HEK293T (cell line): Measurements from ENCODE around the gene FCHO2.

Source experiments
- CTCF ChIA-PET: fragments of 350-600 bp; formaldehyde crosslinking; extraction: SDS; loops from one replicate; lab custom pipeline; 2021; ENCODE audit warnings: antibody characterized with exemption, inconsistent platforms; lab: Yijun Ruan, JAX
- POLR2A ChIA-PET: fragments of 350-600 bp; formaldehyde crosslinking; extraction: SDS; loops from one replicate; lab custom pipeline; 2020; ENCODE audit warnings: antibody characterized with exemption, inconsistent platforms; lab: Yijun Ruan, JAX
- DNase-seq: peaks from one replicate; pipeline ENCODE4 v3.0.0; 2012; ENCODE audit warnings: mixed read lengths; ENCODE audit errors: extremely low spot score
- ARNT ChIP-seq: fragments of 450-650 bp; IDR thresholded peaks from 2 replicates; pipeline ENCODE4 v1.6.1; 2017; ENCODE audit warnings: mild to moderate bottlenecking
- BHLHE40 ChIP-seq: fragments of 450-650 bp; IDR thresholded peaks from 2 replicates; pipeline ENCODE4 v1.6.1; 2016; ENCODE audit warnings: mild to moderate bottlenecking, moderate library complexity, borderline replicate concordance
- CTBP1 ChIP-seq: fragments of 450-650 bp; IDR thresholded peaks from 2 replicates; pipeline ENCODE4 v1.6.1; 2016; ENCODE audit warnings: borderline replicate concordance
- ELF4 ChIP-seq: fragments of 450-650 bp; IDR thresholded peaks from 2 replicates; pipeline ENCODE4 v1.6.1; 2017; ENCODE audit warnings: antibody characterized with exemption
- FOXA1 ChIP-seq: fragments of 450-650 bp; IDR thresholded peaks from 2 replicates; pipeline ENCODE4 v1.6.1; 2016; ENCODE audit warnings: mild to moderate bottlenecking
- FOXK2 ChIP-seq: fragments of 450-650 bp; IDR thresholded peaks from 2 replicates; pipeline ENCODE4 v1.6.1; 2016; ENCODE audit warnings: mild to moderate bottlenecking
- FOXM1 ChIP-seq: fragments of 450-650 bp; IDR thresholded peaks from 2 replicates; pipeline ENCODE4 v1.6.1; 2017; ENCODE audit warnings: mild to moderate bottlenecking, borderline replicate concordance
- HDGF ChIP-seq: fragments of 450-650 bp; IDR thresholded peaks from 2 replicates; pipeline ENCODE4 v1.6.1; 2017; ENCODE audit warnings: antibody characterized with exemption, borderline replicate concordance
- L3MBTL2 ChIP-seq: fragments of 450-650 bp; conservative IDR thresholded peaks from 2 replicates; pipeline ENCODE4 v1.6.1; 2016; ENCODE audit warnings: mild to moderate bottlenecking
- LEF1 ChIP-seq: fragments of 450-650 bp; IDR thresholded peaks from 2 replicates; pipeline ENCODE4 v1.6.1; 2017; ENCODE audit warnings: mild to moderate bottlenecking, borderline replicate concordance
- NFRKB ChIP-seq: fragments of 450-650 bp; IDR thresholded peaks from 2 replicates; pipeline ENCODE4 v1.6.1; 2016; ENCODE audit warnings: mild to moderate bottlenecking, moderate library complexity
- PKNOX1 ChIP-seq: fragments of 450-650 bp; IDR thresholded peaks from 2 replicates; pipeline ENCODE4 v1.6.1; 2016
- SP1 ChIP-seq: fragments of 450-650 bp; IDR thresholded peaks from 2 replicates; pipeline ENCODE4 v1.6.1; 2017
- SUZ12 ChIP-seq: fragments of 450-650 bp; IDR thresholded peaks from 2 replicates; pipeline ENCODE4 v1.6.1; 2016; ENCODE audit warnings: mild to moderate bottlenecking
- TARDBP ChIP-seq: fragments of 450-650 bp; IDR thresholded peaks from 2 replicates; pipeline ENCODE4 v1.6.1; 2016
- ZNF384 ChIP-seq: fragments of 450-650 bp; IDR thresholded peaks from 2 replicates; pipeline ENCODE4 v1.6.1; 2016

Gene FCHO2

GRCh38 chr5:73120222-73121118, 164.6 kb downstream of the FCHO2 start, which contains the start of gene TMEM171:
Gene TMEM171 (plus strand): TSS chr5:73120575. CDS start chr5:73123374, 2,799 bp downstream.
- ChIA-PET CTCF (no interaction called here), POLR2A (interaction anchor here (0.8 kb wide), 1 partner anchor 96 kb away, joined by 3 read pairs; no protein-coding TSS in a partner anchor)
- peak; percentile 77 for DNase-seq
- TF ChIP-seq BHLHE40 (no peak), SP1 (no peak)

DNA sequence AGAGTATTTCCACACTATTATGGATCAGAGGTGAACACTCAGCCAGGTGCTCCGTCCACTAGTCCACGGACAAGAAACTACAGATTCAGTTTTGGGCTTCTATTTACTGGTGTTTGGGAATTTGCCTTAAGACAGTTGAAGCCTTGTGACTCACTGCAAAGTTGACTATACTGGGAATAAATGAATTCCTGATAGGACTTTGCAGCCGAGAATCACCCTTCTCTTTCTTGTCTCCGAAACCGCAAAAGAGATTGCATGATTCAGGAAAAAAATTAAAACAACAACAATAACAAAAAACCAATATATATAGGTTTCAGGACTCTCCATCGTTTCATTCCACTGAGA, 165.2 kb downstream of the FCHO2 start:
- CTCF ChIA-PET, result interaction anchor here (0.7 kb wide), 1 partner anchor 417 kb away, joined by 3 read pairs; no protein-coding TSS in a partner anchor
- DNase-seq, result no peak

DNA sequence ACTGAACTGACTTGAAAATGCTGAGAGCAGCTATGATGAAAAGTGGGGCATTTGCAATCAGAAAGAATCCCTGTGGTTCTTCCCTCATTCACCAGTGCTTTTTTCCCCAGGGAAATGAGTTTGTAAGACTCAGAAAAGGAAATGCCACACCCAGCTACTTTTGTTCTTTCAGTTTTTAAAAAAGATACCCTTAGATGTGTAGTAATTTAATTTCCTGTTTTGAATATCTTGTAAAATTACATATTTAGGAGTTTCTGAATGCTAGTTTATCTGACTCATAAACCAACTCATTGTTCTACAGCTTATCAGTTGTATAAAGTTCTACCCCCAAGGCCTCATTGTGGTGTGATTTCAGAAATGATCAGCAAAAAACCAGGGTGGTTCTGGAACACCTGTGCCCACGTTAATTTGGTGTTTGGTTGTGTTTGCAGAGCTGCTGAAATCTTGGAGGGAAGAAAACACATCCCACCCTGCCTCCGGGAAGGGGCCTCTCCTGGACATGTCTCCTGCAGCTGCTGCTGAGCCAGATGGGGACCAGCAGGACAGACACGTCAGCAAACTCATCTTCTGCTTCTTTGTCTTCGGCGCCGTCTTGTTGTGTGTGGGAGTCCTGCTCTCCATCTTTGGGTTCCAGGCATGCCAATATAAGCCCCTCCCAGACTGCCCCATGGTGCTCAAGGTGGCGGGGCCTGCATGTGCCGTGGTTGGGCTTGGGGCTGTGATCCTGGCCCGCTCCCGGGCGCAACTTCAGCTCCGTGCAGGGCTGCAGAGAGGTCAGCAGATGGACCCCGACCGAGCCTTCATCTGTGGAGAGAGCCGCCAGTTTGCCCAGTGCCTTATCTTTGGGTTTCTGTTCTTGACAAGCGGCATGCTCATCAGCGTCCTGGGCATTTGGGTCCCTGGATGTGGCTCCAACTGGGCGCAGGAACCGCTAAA, 167.3 kb downstream of the FCHO2 start:
- ChIA-PET CTCF (interaction anchor here (1.0 kb wide), 1 partner anchor 48 kb away, joined by 3 read pairs; no protein-coding TSS in a partner anchor), POLR2A (no interaction called here)
- no peak for TF ChIP-seq FOXK2
- TF ChIP-seq ELF4, result no peak
- TF ChIP-seq SP1, result no peak
- no peak for TF ChIP-seq L3MBTL2
- no peak for TF ChIP-seq FOXA1
- no peak for TF ChIP-seq SUZ12
- TF ChIP-seq BHLHE40, result no peak
- DNase-seq, result no peak

More for the DNA sequence above, 165.2 kb downstream of the FCHO2 start:
- POLR2A ChIA-PET, result interaction anchor here (0.8 kb wide), 1 partner anchor 95 kb away, joined by 3 read pairs; no protein-coding TSS in a partner anchor
- TF ChIP-seq ELF4, result no peak
- no peak for TF ChIP-seq LEF1
- TF ChIP-seq FOXK2, result no peak
- no peak for TF ChIP-seq HDGF
- TF ChIP-seq SUZ12, result no peak
- TF ChIP-seq L3MBTL2, result no peak
- TF ChIP-seq FOXA1, result no peak
- TF ChIP-seq ZNF384, result no peak

GRCh38 chr5:73125289-73125688, 169.4 kb downstream of the FCHO2 start:
- CTCF ChIA-PET, result interaction anchor here (0.6 kb wide), 1 partner anchor 11 kb away, joined by 3 read pairs; no protein-coding TSS in a partner anchor

GRCh38 chr5:73126381-73126780, 170.5 kb downstream of the FCHO2 start:
- ChIA-PET CTCF (no interaction called here), POLR2A (no interaction called here)
- DNase-seq, result no peak
- TF ChIP-seq ARNT, result no peak
- no peak for TF ChIP-seq LEF1

More at GRCh38 chr5:73125289-73125688, 169.4 kb downstream of the FCHO2 start:
- POLR2A ChIA-PET, result no interaction called here
- DNase-seq, result no peak
- TF ChIP-seq SUZ12, result no peak
- no peak for TF ChIP-seq FOXM1
- no peak for TF ChIP-seq HDGF
- no peak for TF ChIP-seq FOXK2
- no peak for TF ChIP-seq LEF1
- TF ChIP-seq TARDBP, result no peak
- TF ChIP-seq ZNF384, result no peak
- no peak for TF ChIP-seq CTBP1
- TF ChIP-seq NFRKB, result no peak
- no peak for TF ChIP-seq ARNT
- no peak for TF ChIP-seq FOXA1

DNA sequence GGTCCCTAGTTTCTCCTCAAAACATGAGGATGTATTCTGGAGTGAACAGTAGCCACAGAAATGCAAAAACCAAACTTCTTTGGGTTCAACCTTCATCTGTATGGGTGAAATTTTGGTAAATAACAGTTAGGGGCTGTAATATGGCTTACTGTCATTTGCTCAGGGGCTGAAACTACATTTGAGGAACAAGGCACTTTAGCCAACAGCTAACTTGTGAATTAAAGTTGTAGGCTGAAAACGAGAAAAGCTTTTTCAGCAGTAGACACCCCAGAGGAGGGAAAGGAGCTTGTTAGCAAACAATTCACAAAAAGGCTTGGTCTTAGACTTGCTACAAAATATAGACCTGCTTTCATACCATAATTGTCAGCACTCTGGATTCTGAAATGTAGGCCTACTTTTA, 171.1 kb downstream of the FCHO2 start:
- DNase-seq, result no peak
- ChIA-PET CTCF (no interaction called here), POLR2A (no interaction called here)
- TF ChIP-seq SUZ12 (no peak), ARNT (no peak), ZNF384 (no peak), BHLHE40 (no peak), FOXM1 (no peak), ELF4 (no peak), L3MBTL2 (no peak), FOXK2 (no peak), SP1 (no peak)

DNA sequence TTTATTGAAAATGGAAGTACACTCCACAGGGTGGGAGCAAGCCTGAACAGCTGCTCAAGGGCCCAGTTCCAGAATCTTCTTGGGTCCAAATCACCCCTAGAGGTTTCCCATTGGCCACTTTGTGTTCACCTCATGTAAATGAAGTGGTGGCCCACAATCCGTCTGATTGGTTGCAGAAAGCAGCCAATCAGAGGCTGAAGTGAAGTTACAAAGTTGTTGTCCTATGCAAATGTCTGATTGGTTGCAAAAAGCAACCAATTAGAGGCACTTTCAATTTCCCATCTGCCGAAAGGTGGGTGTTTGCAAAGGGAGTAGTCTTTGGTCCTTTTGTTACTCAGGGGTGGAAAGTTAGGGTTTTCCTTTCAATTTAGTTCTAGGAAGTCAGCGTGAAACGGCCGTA, 173.3 kb downstream of the FCHO2 start:
- CTCF ChIA-PET, result no interaction called here
- no peak for DNase-seq
- TF ChIP-seq PKNOX1 (no peak), FOXK2 (no peak), SUZ12 (no peak)
- POLR2A ChIA-PET, result no interaction called here
